GM12873 (cell line): Measurements from ENCODE around the gene PAQR8.

Source experiments
- TF ChIP-seq, protein P1 (sequence below): IDR thresholded peaks from 2 replicates; pipeline ENCODE4 v1.5.1; 2012; ENCODE audit warnings: low read depth, mild to moderate bottlenecking, moderate library complexity, low read length, control low read depth; ENCODE audit not compliant: insufficient read depth; ENCODE audit errors: missing control alignments

The PAQR8 gene

DNA sequence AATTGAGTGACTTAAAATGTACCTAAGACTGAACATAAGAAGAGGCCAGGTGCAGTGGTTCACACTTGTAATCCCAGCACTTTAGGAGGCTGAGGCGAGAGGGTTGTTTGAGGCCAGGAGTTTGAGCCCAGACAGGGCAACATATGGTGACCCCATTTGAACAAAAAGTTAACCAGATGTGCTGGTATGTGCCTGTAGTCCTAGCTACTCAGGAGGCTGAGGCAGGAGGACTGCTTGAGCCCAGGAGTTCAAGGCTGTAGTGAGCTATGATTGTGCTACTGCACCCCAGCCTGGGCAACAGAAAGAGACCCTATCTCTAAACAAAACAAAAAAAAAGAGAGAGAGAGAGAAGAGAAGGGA is 10.1 kb upstream of the PAQR8 start:
- TF ChIP-seq, protein P1, sequence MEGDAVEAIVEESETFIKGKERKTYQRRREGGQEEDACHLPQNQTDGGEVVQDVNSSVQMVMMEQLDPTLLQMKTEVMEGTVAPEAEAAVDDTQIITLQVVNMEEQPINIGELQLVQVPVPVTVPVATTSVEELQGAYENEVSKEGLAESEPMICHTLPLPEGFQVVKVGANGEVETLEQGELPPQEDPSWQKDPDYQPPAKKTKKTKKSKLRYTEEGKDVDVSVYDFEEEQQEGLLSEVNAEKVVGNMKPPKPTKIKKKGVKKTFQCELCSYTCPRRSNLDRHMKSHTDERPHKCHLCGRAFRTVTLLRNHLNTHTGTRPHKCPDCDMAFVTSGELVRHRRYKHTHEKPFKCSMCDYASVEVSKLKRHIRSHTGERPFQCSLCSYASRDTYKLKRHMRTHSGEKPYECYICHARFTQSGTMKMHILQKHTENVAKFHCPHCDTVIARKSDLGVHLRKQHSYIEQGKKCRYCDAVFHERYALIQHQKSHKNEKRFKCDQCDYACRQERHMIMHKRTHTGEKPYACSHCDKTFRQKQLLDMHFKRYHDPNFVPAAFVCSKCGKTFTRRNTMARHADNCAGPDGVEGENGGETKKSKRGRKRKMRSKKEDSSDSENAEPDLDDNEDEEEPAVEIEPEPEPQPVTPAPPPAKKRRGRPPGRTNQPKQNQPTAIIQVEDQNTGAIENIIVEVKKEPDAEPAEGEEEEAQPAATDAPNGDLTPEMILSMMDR, result no peak

DNA sequence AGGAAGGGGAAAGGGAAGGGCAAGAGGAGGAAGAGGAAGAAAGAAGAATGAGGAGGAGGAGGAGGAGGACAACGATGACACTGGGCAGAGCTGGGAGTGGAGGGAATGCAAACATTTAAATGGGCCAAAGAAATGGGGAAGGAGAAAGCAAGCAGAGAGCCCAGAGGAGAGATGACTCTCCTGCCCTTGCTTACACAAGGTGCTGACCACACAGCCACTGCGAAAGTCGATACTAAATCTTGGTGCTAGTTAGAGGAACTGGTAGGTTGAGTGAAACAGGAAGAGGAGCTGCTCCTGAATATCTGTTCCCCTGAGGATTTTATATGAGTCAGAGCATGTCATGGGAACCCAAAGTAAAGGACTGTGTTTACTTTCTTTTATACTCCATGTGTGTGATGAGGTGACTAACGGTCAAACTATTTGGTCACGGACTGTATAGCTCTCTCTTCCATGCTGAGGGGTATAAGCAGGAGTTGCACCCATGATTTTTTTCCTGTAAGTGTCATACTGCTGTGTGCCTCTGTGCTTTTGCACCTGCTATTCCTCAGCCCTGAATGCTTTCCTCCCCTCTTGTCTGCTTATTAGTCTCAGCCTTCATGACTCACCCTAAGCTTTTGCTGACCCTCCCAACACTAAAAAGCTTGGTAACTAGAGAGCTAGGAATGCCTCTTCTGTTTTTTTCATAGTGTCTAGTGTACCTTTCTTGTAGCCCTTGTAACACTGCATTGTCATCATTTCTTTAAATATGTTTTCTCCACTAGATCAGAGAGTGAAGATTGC is 9.5 kb upstream of the PAQR8 start:
- TF ChIP-seq, protein P1, result no peak

DNA sequence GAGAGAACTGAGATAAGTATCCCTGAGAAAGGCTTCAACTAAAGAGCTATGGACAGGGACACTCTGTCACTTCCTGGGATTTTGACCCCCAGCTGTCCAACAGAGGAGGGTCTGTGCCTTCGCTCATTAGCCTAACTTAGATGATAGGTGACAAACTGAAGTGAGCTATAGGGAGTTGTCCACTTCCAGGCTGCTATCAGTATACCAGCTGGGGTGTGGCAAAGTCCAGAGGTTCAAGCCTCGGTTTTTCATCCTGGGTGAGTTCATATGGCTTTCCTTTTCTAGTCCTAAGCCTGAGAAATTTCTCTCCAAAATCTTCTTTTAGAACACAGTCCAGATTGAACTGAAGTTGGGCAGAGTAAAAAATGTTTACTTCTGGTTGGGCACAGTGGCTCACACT is 5.9 kb upstream of the PAQR8 start:
- TF ChIP-seq, protein P1, result no peak

DNA sequence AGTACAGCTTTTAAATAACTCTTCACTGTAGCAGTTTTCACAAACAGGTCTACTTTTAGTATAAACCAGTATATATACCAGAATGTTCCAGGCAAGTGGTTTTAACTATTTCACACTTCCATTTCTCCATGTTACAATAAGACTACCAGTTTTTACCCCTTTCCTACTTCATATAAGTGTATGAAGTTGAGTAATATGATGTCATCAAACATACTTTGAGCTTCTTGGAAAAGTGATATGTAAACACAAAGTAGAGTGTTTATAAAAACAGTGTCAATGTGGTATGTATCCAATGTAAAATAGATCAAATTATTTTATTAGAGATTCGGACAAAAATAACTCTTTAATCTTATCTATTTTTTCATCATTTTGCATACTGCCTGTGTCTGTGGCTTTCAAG is 2.5 kb upstream of the PAQR8 start:
- TF ChIP-seq, protein P1, result no peak

DNA sequence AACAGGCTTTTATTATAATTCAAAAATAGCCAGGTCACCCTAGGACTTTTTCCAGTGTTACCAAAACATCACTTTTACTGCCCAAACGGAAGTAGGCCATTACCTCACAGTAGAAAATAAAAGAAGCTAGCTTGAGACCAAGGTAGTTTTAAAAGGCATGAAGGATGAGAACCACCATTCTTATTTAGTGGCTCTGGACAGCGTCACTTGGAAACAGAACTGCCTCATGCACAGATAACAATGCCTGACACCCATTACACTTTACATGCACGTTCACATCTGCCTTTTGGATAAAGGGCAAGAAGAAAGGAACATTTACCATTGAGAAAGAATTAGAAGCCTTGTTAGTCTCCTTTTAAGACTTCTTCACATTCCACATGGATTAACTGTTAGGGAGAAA is 1.9 kb upstream of the PAQR8 start:
- TF ChIP-seq, protein P1, result no peak

DNA sequence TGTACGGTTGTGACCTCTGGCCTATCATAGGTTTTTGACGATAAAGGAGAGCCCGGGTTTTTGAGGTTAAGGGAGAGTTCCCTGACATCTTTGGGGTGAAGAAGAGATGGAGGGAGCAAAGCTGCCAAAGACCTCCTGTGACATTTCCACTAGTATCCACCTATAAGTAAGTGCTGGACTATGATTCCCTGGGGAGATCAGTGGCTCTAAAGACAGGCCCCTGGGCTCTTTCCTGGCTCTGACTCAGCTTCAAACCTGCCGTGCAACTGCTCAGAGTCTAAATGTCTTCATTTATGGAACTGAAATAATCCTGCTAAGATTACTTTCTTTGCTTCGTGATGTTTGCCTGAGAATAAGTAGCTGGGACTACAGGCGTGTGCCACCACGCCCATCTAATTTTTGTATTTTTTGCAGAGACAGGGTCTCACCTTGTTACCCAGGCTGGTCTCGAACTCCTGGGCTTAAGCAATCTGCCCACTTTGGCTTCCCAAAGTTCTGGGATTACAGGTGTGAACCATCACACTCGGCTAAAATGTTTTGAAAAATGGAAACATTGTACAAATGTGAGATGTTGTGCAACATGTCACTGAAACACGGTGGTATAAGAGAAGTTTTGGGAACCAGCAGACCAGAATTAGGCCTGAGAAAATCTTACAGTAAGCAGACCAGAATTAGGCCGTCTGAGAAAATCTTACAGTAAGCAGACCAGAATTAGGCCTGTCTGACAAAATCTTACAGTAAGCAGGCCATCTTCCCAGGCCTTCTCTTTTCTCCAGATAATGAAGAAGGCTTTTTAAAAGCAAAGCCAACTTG is 1.1 kb upstream of the PAQR8 start:
- TF ChIP-seq, protein P1, result no peak

DNA sequence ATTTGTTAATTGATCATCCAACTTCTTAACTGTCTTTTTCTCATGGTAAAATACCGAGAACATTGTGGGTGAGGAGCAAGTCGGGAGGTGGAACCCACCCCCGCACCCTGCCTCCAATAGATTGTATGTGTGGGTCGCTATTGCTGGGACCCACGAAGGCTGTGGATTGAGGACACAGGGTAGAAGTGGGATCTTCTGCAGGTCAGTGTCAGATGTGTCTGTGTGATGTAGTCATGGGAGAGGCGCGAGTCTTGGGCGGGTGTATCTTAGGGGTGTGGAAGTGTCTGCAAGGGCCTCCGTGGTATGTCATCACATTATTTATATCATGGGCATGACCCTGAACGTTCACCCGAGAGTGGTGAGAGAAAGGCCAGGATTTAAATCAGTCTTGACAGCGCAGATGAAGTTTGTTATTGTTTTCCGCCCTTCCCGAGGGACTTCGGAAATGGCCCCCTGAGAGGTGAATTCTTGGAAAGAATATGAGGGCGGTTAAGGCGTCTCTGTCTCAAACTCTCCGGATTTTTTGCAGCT is 472 bp upstream of the PAQR8 start:
- TF ChIP-seq, protein P1, result no peak
